Parathyroid adenoma (tissue), 2 donors: ENCODE results near the gene TMEM269.

Experiments
- H2AFZ ChIP-seq: fragments of 300-600 bp; sonication (generic); one replicate; pipeline ENCODE4 v1.7.0; 2017; ENCODE audit warnings: antibody characterized with exemption, mild to moderate bottlenecking
- H3K27ac ChIP-seq: fragments of 300-600 bp; sonication (generic); one replicate; pipeline ENCODE4 v1.7.0; 2017
- H3K27me3 ChIP-seq: fragments of 300-600 bp; sonication (generic); one replicate; pipeline ENCODE4 v1.7.0; 2017; ENCODE audit warnings: low read length; ENCODE audit not compliant: control insufficient read depth, insufficient read depth
- H3K36me3 ChIP-seq: fragments of 300-600 bp; sonication (generic); one replicate; pipeline ENCODE4 v1.7.0; 2017; ENCODE audit warnings: low read length; ENCODE audit not compliant: control insufficient read depth, insufficient read depth
- H3K4me1 ChIP-seq: fragments of 300-600 bp; sonication (generic); one replicate; pipeline ENCODE4 v1.7.0; 2017; ENCODE audit warnings: control low read depth
- H3K4me2 ChIP-seq: fragments of 300-600 bp; sonication (generic); one replicate; pipeline ENCODE4 v1.7.0; 2017; ENCODE audit warnings: low read length
- H3K4me3 ChIP-seq: fragments of 300-600 bp; sonication (generic); one replicate; pipeline ENCODE4 v1.7.0; 2017; ENCODE audit warnings: low read depth, low read length
- H3K79me2 ChIP-seq: fragments of 300-600 bp; sonication (generic); one replicate; pipeline ENCODE4 v1.7.0; 2017; ENCODE audit warnings: control low read depth
- H3K9ac ChIP-seq: fragments of 300-600 bp; sonication (generic); one replicate; pipeline ENCODE4 v1.7.0; 2017; ENCODE audit warnings: mild to moderate bottlenecking
- H3K9me3 ChIP-seq: fragments of 300-600 bp; sonication (generic); one replicate; pipeline ENCODE4 v1.7.0; 2017; ENCODE audit warnings: low read length; ENCODE audit not compliant: control insufficient read depth
- CTCF ChIP-seq: fragments of 300-600 bp; sonication (generic); IDR thresholded peaks from one replicate; pipeline ENCODE4 v1.7.0; 2017; ENCODE audit warnings: antibody characterized with exemption, mild to moderate bottlenecking
- donor health status: primary hyperparathyroidism.

TMEM269 gene

GRCh38 chr1:42739753-42740700 is 44.8 kb upstream of the TMEM269 start, which contains the start of gene CLDN19:
Gene CLDN19 (minus strand): TSS chr1:42740236. CDS start chr1:42740063, 173 bp downstream.
- no peaks in the 10 kb centered on the region for H3K36me3 ChIP-seq
- H3K4me1 ChIP-seq = peaks cover 9% of the 10 kb centered on the region
- H3K79me2 ChIP-seq = no peaks in the 10 kb centered on the region
- no peak for TF ChIP-seq CTCF
- H3K27me3 ChIP-seq = no peaks in the 10 kb centered on the region
- H3K4me3 ChIP-seq = no peak within 1 kb of the TSS
- no peak within 1 kb of the TSS for H3K9ac ChIP-seq
- H3K4me2 ChIP-seq = no peak within 1 kb of the TSS
- H3K9me3 ChIP-seq = no peaks in the 10 kb centered on the region
- no peak within 1 kb of the TSS for H3K27ac ChIP-seq
- H2AFZ ChIP-seq = no peak within 1 kb of the TSS

GRCh38 chr1:42740851-42741580 is 43.8 kb upstream of the TMEM269 start:
- Histone ChIP-seq H3K4me3 (no peak overlapping the region), H3K4me2 (no peak overlapping the region), H3K79me2 (no peaks in the 10 kb centered on the region), H3K27ac (no peak overlapping the region), H3K27me3 (no peaks in the 10 kb centered on the region), H3K9me3 (no peaks in the 10 kb centered on the region), H3K36me3 (no peaks in the 10 kb centered on the region), H2AFZ (no peak overlapping the region), H3K4me1 (peaks cover 9% of the 10 kb centered on the region), H3K9ac (no peak overlapping the region)
- no peak for TF ChIP-seq CTCF

GRCh38 chr1:42741706-42742105 is 43.1 kb upstream of the TMEM269 start:
- no peak overlapping the region for H3K27ac ChIP-seq
- no peak overlapping the region for H3K4me2 ChIP-seq
- no peak overlapping the region for H2AFZ ChIP-seq
- H3K4me3 ChIP-seq = no peak overlapping the region
- H3K27me3 ChIP-seq = no peaks in the 10 kb centered on the region
- no peaks in the 10 kb centered on the region for H3K36me3 ChIP-seq
- no peaks in the 10 kb centered on the region for H3K9me3 ChIP-seq
- H3K4me1 ChIP-seq = peaks cover 4% of the 10 kb centered on the region
- no peaks in the 10 kb centered on the region for H3K79me2 ChIP-seq
- H3K9ac ChIP-seq = no peak overlapping the region
- TF ChIP-seq CTCF = no peak

- Histone ChIP-seq H3K27me3 (no peaks in the 10 kb centered on the region), H3K9ac (no peak overlapping the region), H3K36me3 (no peaks in the 10 kb centered on the region), H3K4me3 (no peak overlapping the region), H3K27ac (no peak overlapping the region), H3K79me2 (no peaks in the 10 kb centered on the region), H3K4me2 (no peak overlapping the region), H3K9me3 (no peaks in the 10 kb centered on the region), H2AFZ (no peak overlapping the region), H3K4me1 (no peaks in the 10 kb centered on the region)
- TF ChIP-seq CTCF = no peak
These were observed 42.6 kb upstream of the TMEM269 start for GRCh38 chr1:42742141-42742540.
